Measurements from ENCODE around the gene HYI. TPM values are rescaled to one million over a fixed set of nuclear protein-coding genes. Genes with fewer than 3 reads are reported as not detected.

The HYI gene
- total and polyA plus RNA-seq, 2 donors (not counting 1 experiment from before 2014, with no cell fraction given): 26.3 to 36.5 TPM

- no peak overlapping the region for H3K9ac ChIP-seq (ENCODE audit: insufficient read depth, low read length)
- H3K4me1 ChIP-seq (ENCODE audit: control insufficient read depth, extremely low read depth, insufficient read depth, low read length): no peaks in the 10 kb centered on the region
- H2AFZ ChIP-seq (ENCODE audit: low read length): no peak overlapping the region
- H3K4me2 ChIP-seq (ENCODE audit: extremely low read depth, insufficient read depth, low read length): no peak overlapping the region
- no peak overlapping the region for H3K27ac ChIP-seq (ENCODE audit: insufficient read depth, low read length)
- DNase-seq (ENCODE audit: low read depth in 2 of 2): no peak
- no peaks in the 10 kb centered on the region for H3K9me3 ChIP-seq (ENCODE audit: control insufficient read depth, insufficient read depth, low read depth, low read length)
- no peaks in the 10 kb centered on the region for H3K27me3 ChIP-seq (ENCODE audit: control insufficient read depth, insufficient read depth, low read length)
- no peak for TF ChIP-seq EZH2 (IDR thresholded peaks at IDR 0.05; ENCODE audit: low read length, missing control alignments)
- TF ChIP-seq CTCF (conservative IDR thresholded peaks at IDR 0.05 in 1 of 2, IDR thresholded peaks at IDR 0.05 in 1 of 2; ENCODE audit: low read depth in 1 of 2, low read length in 2 of 2): no peak
- H3K79me2 ChIP-seq (ENCODE audit: control insufficient read depth, insufficient read depth, low read length): no peaks in the 10 kb centered on the region
- peaks cover 60% of the 10 kb centered on the region for H3K36me3 ChIP-seq (ENCODE audit: control insufficient read depth, insufficient read depth, low read length)
- H4K20me1 ChIP-seq (ENCODE audit: control insufficient read depth, extremely low read depth, insufficient read depth, low read length): no peaks in the 10 kb centered on the region
- no peak overlapping the region for H3K4me3 ChIP-seq (replicated peaks in 1 of 4; ENCODE audit: control extremely low read depth in 1 of 4, insufficient read depth in 1 of 4, low read depth in 3 of 4, low read length in 4 of 4)
These were observed 26.2 kb downstream of the HYI start for GRCh38 chr1:43427524-43427923.

- Histone ChIP-seq H2AFZ (ENCODE audit: low read length) (no peak overlapping the region), H3K4me3 (replicated peaks in 1 of 4; ENCODE audit: control extremely low read depth in 1 of 4, insufficient read depth in 1 of 4, low read depth in 3 of 4, low read length in 4 of 4) (no peak overlapping the region), H3K79me2 (ENCODE audit: control insufficient read depth, insufficient read depth, low read length) (no peaks in the 10 kb centered on the region), H3K4me1 (ENCODE audit: control insufficient read depth, extremely low read depth, insufficient read depth, low read length) (no peaks in the 10 kb centered on the region), H3K9ac (ENCODE audit: insufficient read depth, low read length) (no peak overlapping the region), H4K20me1 (ENCODE audit: control insufficient read depth, extremely low read depth, insufficient read depth, low read length) (no peaks in the 10 kb centered on the region), H3K4me2 (ENCODE audit: extremely low read depth, insufficient read depth, low read length) (no peak overlapping the region), H3K27ac (ENCODE audit: insufficient read depth, low read length) (no peak overlapping the region), H3K36me3 (ENCODE audit: control insufficient read depth, insufficient read depth, low read length) (peaks cover 58% of the 10 kb centered on the region), H3K9me3 (ENCODE audit: control insufficient read depth, insufficient read depth, low read depth, low read length) (no peaks in the 10 kb centered on the region), H3K27me3 (ENCODE audit: control insufficient read depth, insufficient read depth, low read length) (no peaks in the 10 kb centered on the region)
- TF ChIP-seq EZH2 (IDR thresholded peaks at IDR 0.05; ENCODE audit: low read length, missing control alignments) (no peak), CTCF (conservative IDR thresholded peaks at IDR 0.05 in 1 of 2, IDR thresholded peaks at IDR 0.05 in 1 of 2; ENCODE audit: low read depth in 1 of 2, low read length in 2 of 2) (no peak)
- DNase-seq (ENCODE audit: low read depth in 2 of 2): no peak
These were observed 27.5 kb downstream of the HYI start for GRCh38 chr1:43426221-43426620.

GRCh38 chr1:43425045-43425444 lies 28.7 kb downstream of the HYI start:
- H3K9ac ChIP-seq (ENCODE audit: insufficient read depth, low read length): no peak overlapping the region
- H3K27ac ChIP-seq (ENCODE audit: insufficient read depth, low read length): no peak overlapping the region
- no peaks in the 10 kb centered on the region for H3K4me1 ChIP-seq (ENCODE audit: control insufficient read depth, extremely low read depth, insufficient read depth, low read length)
- no peaks in the 10 kb centered on the region for H3K9me3 ChIP-seq (ENCODE audit: control insufficient read depth, insufficient read depth, low read depth, low read length)
- no peak for TF ChIP-seq EZH2 (IDR thresholded peaks at IDR 0.05; ENCODE audit: low read length, missing control alignments)
- no peak for TF ChIP-seq CTCF (conservative IDR thresholded peaks at IDR 0.05 in 1 of 2, IDR thresholded peaks at IDR 0.05 in 1 of 2; ENCODE audit: low read depth in 1 of 2, low read length in 2 of 2)
- no peaks in the 10 kb centered on the region for H3K79me2 ChIP-seq (ENCODE audit: control insufficient read depth, insufficient read depth, low read length)
- H3K4me3 ChIP-seq (replicated peaks in 1 of 4; ENCODE audit: control extremely low read depth in 1 of 4, insufficient read depth in 1 of 4, low read depth in 3 of 4, low read length in 4 of 4): no peak overlapping the region
- no peak overlapping the region for H3K4me2 ChIP-seq (ENCODE audit: extremely low read depth, insufficient read depth, low read length)
- H3K36me3 ChIP-seq (ENCODE audit: control insufficient read depth, insufficient read depth, low read length): peaks cover 56% of the 10 kb centered on the region
- no peak overlapping the region for H2AFZ ChIP-seq (ENCODE audit: low read length)
- H3K27me3 ChIP-seq (ENCODE audit: control insufficient read depth, insufficient read depth, low read length): no peaks in the 10 kb centered on the region
- no peak for DNase-seq (ENCODE audit: low read depth in 2 of 2)
- no peaks in the 10 kb centered on the region for H4K20me1 ChIP-seq (ENCODE audit: control insufficient read depth, extremely low read depth, insufficient read depth, low read length)
